ENCODE data around the gene PPIL1. TPM values are rescaled to one million over a fixed set of nuclear protein-coding genes. Genes with fewer than 3 reads are reported as not detected.

The PPIL1 gene
- total and polyA plus RNA-seq, 2 of the 13 experiments (the other 11 are each of a cell fraction or from before 2014, with no cell fraction given): 74.2 to 144 TPM

DNA sequence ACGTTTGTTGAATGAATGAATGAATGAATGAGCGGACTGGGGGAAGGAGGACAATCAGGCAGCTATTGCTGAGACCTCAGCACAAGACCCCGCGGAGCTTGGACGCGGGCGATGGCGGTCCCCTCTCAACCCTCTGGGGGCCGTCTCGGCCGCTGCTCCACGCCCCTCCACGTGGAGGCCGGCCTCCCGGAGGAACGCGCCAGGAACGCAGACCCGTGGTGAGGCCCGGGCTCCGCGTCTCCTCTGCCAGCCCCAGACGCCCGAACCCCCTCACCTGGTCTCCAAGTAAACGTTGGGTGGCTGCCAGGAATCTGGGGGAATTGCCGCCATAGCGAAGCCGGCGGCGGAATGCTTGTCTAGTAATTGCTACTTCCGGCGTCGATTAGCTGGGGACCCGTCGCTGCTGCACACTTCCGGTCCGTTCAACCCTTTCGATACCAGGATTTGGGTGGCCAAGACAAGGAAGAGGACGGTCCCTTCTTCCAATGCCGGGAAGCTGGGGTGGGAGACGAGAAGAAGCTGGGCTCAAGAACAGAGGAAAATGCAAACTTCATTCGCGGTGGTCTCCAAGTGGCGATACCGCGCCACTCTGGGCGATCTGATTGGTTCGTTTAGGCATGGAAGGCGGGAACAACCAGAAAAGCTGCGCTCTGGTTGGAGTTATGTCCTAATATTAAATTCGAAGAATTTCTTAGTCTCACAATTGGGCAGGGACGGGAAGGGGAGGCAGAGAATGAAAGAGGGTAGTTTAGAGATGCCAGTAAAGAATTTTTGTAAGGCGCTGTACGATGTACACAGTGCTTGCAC is at the start of gene PPIL1 (continued):
- TF ChIP-seq ZSCAN5A (CRISPR knock-in tag; IDR thresholded peaks at IDR 0.05; ENCODE audit: borderline replicate concordance): peak; percentile 44; the same call in 1 of the 2 replicates
- TF ChIP-seq ELF1 (CRISPR knock-in tag; IDR thresholded peaks at IDR 0.05): peak; percentile 88
- TF ChIP-seq ZNF367 (CRISPR knock-in tag; IDR thresholded peaks at IDR 0.05; ENCODE audit: borderline replicate concordance): no peak
- peak; percentile 76 for TF ChIP-seq RXRB (CRISPR knock-in tag; IDR thresholded peaks at IDR 0.05; ENCODE audit: borderline replicate concordance)
- no peak for TF ChIP-seq ZFAT (CRISPR knock-in tag; conservative IDR thresholded peaks at IDR 0.05)
- TF ChIP-seq ZBTB8A (CRISPR knock-in tag; IDR thresholded peaks at IDR 0.05; ENCODE audit: borderline replicate concordance, low read depth): no peak
- TF ChIP-seq ZNF749 (CRISPR knock-in tag; IDR thresholded peaks at IDR 0.05; ENCODE audit: borderline replicate concordance): peak; percentile 82
- TF ChIP-seq CEBPB (IDR thresholded peaks at IDR 0.05; ENCODE audit: borderline replicate concordance, low read depth, low read length): no peak
- TF ChIP-seq ZNF713 (CRISPR knock-in tag; IDR thresholded peaks at IDR 0.05): no peak
- no peak for TF ChIP-seq TAF15 (IDR thresholded peaks at IDR 0.05; ENCODE audit: low read depth, low read length, poor library complexity, severe bottlenecking)
- no peak for TF ChIP-seq HNRNPH1 (optimal IDR thresholded peaks at IDR 0.05; ENCODE audit: low read depth, low read length)
- TF ChIP-seq HBP1 (CRISPR knock-in tag; IDR thresholded peaks at IDR 0.05; ENCODE audit: low read depth): peak; percentile 97
- TF ChIP-seq RCOR2 (CRISPR knock-in tag; IDR thresholded peaks at IDR 0.05): no peak
- TF ChIP-seq, protein P1, sequence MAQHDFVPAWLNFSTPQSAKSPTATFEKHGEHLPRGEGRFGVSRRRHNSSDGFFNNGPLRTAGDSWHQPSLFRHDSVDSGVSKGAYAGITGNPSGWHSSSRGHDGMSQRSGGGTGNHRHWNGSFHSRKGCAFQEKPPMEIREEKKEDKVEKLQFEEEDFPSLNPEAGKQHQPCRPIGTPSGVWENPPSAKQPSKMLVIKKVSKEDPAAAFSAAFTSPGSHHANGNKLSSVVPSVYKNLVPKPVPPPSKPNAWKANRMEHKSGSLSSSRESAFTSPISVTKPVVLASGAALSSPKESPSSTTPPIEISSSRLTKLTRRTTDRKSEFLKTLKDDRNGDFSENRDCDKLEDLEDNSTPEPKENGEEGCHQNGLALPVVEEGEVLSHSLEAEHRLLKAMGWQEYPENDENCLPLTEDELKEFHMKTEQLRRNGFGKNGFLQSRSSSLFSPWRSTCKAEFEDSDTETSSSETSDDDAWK (CRISPR knock-in tag; IDR thresholded peaks at IDR 0.05): no peak
- no peak for TF ChIP-seq SETDB1 (CRISPR knock-in tag; IDR thresholded peaks at IDR 0.05; ENCODE audit: borderline replicate concordance)
- TF ChIP-seq ZNF850 (CRISPR knock-in tag; conservative IDR thresholded peaks at IDR 0.05): no peak
- TF ChIP-seq SAP130 (CRISPR knock-in tag; IDR thresholded peaks at IDR 0.05; ENCODE audit: low read depth): peak; percentile 98
- TF ChIP-seq, protein P2, sequence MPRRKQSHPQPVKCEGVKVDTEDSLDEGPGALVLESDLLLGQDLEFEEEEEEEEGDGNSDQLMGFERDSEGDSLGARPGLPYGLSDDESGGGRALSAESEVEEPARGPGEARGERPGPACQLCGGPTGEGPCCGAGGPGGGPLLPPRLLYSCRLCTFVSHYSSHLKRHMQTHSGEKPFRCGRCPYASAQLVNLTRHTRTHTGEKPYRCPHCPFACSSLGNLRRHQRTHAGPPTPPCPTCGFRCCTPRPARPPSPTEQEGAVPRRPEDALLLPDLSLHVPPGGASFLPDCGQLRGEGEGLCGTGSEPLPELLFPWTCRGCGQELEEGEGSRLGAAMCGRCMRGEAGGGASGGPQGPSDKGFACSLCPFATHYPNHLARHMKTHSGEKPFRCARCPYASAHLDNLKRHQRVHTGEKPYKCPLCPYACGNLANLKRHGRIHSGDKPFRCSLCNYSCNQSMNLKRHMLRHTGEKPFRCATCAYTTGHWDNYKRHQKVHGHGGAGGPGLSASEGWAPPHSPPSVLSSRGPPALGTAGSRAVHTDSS (CRISPR knock-in tag; conservative IDR thresholded peaks at IDR 0.05): no peak
- peak; percentile 58 for TF ChIP-seq SRSF1 (optimal IDR thresholded peaks at IDR 0.05; ENCODE audit: low read depth, low read length)
- TF ChIP-seq HDAC1 (CRISPR knock-in tag; IDR thresholded peaks at IDR 0.05): peak; percentile 96
- no peak for TF ChIP-seq TMF1 (CRISPR knock-in tag; IDR thresholded peaks at IDR 0.05; ENCODE audit: low read depth)
- peak; percentile 90 for TF ChIP-seq NFYC (CRISPR knock-in tag; IDR thresholded peaks at IDR 0.05)

All from HepG2 (cell line).